NCI-H1930 (cell line): ENCODE data around the gene KRT13.
A peak's percentile ranks its signal among the peaks of the same experiment; 100 is the strongest.
"Not testable (repeated sequence)": the region's sequence is repeated elsewhere in the genome, so short reads cannot be mapped to it uniquely, and the experiment has no call there.

ENCODE experiments used
- DNase-seq, 2 experiments: peaks; one replicate each; lab custom pipeline; 2025; lab: John Stamatoyannopoulos, UW

KRT13 gene

DNA sequence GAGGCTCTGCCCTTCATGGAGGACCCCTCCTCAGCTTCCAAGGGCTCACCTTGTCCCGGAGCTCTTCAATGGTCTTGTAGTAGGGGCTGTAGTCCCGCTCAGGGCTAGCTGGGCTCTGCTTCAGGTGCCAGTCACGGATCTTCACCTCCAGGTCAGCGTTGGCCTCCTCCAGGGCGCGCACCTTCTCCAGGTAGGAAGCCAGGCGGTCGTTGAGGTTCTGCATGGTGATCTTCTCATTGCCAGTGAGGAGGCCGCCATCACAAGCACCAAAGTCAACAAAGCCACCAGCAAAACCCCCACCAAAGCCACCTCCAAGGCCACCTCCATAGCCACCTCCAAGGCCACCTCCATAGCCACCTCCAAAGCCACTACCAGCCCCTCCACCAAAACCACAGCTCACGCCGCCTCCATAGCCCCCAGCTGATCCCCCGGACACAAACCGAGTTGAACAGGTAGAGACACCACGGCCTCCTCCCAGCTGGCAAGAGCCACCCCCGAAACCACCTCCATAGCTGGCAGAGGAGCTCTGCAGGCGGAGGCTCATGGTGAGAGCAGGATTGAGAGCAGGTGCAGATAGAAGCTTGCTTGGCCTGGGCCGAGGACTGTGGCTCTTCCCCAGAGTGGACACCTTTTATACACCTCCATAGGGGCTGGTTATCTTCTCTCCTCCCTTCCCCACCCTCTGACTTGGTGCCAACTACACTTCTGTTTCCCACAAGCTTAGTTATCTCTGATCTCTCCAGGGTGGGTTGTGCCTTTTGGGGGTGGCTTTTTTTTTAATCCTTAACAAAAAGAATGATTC is at the start of gene KRT13:
Gene KRT13 (minus strand): TSS at position 606 of the 802 bp plus-strand sequence. CDS start 62 bp downstream, at position 544.
- no peak for DNase-seq

DNA sequence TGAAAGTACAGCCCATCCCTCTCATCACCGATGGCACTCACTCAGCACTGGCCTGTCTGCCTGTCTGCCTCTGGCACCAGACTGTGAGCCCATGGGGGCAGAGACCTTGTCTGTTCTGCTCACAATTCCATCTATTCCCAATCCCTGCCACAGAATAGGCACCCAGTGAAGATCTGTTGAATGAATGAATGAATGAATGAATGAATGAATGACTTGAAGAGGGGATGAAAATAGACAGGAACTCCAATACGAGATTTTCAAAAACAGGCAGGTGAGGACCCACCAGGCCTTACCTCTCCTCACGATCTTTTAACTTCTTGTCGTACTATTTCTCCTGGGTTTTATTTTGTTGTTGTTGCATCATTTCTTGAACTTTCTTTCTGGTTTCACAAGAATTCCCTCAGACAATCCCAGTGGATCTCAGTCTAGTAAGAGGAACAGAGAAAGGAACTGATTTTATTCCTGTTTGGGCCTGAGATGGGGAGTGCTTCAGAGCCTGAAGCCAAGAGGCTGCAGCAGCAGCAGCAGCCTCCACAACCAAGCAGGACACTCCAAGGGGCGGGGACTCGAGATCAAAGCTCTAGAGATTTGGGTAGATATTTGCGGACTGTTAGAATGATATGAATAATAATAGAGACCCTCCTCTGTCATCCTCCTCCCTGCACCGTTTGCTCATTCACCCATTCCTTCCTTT is 48.7 kb upstream of the KRT13 start:
- no peak for DNase-seq

DNA sequence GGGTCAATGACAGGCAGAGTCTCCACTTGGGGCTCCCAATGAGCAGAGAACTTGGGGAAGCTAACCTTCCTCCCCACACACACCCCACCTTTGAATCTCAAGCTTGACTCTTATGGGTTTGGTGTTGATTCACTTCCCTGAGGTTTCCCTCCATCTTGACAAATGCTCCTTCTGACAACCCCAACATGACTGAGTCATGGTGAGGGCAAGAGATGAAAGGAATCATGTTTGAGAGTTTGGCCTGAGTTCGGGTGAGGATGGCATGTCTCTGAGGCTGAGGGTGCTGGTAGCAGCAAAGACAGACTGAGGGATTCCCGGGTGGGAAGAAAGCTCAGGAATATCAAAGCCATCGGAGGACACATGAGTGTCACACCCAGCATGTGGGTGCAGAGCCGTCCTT is 47.8 kb upstream of the KRT13 start:
- no peak for DNase-seq

DNA sequence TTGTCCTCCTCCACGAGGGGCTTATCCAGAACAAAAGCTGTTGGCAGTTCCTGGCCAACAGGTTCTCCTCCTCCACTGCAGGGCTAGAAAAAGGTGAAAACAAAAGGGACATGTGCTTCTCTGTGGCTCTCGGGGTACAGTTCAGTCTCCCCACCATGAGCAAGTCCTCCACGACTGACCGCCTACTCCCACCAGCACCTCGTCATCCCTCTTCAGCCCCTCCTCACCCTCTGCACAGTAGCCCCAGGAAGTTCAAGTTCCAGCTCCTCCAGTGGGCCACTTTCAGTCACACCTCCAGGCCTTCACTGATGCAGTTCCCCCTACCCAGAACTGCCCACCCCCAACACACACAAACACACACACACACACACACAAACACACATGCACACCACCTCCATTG is 47.0 kb upstream of the KRT13 start:
- DNase-seq, result no peak

DNA sequence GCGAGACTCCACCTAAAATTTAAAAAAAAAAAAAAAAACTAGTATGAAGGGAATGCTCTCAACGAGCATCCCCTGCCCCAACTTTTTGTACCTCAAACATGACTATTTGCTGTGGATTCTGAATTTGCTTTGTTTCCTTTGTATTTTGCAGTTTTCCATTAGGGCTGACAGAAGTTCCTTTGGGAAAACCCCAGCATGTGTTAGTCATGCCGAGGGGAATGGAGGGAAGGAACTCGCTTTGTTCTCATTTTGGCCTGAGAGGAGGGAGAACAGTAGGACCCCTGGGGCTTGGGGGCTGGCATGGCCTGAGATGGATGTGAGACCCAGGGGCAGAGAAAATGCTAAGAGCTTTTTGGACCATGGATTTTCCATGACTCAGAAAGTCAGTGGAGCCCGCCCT is 46.0 kb upstream of the KRT13 start:
- DNase-seq, result no peak

DNA sequence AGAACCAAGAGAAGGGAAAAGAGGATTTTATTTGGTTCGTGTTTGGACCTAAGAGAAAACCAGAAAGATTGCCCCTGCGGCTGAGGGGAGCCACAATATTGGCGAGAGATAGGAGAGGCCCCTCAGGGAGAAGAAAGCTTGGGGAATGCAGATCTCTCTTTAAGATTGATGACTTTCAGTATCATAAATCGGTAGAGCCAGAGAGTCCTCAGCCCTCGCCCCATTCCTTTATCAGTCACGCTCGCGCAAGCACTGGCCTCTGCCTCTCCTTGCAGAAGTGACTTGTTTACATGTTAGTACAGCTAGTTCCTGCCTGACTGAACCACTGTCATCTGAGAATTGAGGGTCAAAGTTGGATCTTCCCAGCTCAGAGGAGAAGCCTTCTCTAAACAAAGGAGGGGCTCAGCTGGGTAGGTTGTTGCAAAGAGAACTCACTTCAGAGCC is 44.2 kb upstream of the KRT13 start:
- no peak for DNase-seq

DNA sequence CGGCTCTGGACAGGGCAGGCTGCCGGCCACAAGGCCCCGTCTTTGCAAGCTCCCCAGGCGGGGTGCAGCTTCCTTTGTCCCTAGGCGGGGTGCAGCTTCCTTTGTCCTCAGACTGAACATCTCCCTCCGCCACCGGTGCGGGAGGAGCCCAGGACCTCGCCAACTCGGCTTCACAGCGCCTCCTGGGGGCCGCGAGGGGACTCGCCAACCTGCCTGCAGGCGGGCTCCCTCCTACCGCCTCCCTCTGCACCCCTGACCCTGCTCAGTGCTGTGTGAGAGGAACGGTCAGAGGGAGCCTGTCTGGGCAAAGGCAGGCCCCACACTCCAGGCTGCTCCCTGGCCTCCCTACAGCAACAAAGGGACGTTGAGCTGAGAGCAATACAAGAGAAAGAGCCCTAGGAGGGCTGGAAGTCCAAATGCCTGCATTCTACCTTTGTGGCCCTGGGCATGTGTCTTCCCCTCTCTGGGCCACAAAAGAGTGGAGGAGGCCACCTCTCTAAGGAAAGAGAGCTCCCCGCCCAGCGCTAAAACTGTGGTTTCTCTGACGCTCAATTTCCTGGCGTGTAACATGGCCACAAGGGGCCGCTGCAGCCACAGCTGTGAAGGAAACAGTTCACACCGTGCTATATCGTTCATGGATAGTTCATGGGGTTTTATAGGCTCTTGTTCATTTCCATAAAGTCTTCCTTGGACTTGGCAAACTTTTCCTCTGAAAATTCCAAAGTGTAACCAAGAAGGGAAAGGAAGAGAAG is 43.6 kb upstream of the KRT13 start:
- DNase-seq, result peak; percentile 54 to 58

DNA sequence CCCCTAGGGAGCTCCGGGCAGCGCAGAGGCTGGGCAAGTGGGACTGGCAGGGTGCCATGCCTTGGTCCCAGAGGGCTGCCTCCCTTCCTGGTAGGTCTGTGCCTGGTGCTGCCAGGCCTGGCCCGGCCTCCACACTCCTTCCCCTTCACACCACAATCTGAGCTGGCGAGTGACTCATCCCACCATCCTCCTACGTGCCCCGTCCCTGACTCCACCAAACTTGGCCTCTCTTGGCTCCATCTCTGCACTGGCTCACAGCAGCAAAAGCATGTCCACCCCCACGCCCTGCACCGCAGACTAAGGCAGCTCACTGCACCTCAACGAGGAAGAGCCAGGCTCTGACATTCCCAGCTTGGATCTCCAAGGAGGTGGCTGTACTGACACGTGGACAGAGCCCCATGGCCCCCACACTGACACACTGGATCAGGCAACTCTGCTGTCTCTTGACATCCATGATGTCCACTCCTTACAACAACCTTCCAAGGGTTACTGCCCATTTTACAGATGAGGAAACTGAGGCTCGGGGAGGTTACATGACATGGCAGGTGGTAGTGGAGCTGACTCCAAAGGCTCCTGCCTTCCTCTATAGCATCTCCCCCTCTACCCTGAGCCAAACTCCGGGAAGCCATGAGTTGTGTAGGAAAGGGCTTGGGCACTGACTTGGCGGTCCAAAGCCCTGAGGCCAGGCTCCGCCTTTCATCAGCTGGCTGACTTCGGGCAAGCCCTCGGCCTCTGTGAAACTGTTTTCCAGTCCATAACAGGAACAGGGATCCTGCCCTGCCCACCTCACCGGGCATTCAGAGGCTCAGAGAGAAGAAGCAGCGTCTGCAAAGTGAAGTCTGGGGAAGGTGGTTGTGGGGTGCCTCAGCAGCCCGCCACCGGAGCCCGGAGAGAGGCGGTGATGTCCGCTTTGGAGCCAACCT is 42.8 kb upstream of the KRT13 start:
- DNase-seq, result no peak

DNA sequence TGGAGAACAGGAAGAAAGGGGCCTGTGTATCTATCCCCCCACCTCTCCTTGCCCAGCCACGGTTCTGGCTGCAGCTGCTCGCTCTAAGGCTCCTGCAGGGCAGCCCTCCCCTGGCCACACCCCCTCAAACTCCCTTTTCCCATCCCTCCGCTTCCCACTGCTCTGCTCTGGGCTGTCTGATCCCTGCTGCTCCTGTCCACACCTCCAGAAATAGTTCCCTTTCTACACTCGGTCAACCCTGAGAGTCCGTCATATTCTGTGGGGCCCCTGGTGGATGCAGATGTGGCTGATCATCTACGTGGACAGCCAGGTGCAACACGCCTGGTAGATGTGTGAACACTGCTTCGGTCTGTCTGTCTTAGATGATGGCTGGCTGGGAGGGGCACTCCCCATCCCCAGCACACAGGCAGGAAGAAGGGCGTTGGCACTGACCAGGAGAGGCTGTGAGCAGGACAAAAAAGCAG is 42.0 kb upstream of the KRT13 start:
- DNase-seq, result no peak

DNA sequence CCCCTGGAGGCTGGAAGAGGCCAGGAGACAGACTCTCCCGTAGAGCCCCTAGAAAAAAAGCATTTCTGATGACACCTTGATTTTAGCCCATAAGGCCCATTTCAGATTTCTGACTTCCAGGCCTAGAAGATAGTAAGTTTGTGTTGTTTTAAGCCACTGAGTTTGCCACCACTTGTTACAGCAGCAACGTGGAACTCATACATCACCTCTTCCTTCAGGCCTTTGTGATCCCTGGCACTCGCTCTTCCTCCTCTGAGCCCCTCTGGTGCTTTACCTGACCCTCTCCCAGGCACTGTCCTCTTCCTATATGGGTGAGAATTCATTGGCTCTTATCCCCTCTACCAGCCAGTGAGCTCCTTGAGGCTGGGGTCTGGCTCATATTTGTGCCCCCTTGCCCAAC is 41.4 kb upstream of the KRT13 start:
- DNase-seq, result no peak

DNA sequence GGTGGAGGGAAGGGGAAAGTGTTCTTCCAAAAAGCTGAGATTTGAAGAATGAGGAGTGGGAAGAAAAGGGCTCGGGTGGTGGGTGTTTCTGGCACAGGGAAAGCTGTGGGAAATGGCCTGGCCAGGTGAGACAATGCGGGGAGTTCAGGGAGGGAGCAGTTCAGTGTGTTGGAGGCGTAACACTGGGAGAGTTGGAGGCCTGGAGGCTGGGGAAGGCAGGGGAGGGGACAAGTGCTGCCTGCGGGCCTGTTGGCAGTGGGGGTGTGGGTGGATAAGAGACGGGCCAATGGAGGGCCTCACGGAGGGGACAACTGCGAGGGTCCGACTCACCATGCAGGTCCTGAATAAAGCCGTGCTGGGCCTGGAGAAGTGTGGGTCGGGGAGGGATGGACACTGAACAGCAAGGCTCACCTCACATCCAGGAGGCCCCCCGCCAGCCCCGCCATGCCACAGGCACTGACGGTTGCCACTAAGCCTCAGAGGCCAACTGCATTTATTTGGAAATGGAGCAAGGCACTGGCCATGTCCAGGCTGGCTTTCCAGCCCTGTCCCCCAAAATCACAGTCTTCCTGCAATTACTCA is 40.5 kb upstream of the KRT13 start:
- no peak for DNase-seq

DNA sequence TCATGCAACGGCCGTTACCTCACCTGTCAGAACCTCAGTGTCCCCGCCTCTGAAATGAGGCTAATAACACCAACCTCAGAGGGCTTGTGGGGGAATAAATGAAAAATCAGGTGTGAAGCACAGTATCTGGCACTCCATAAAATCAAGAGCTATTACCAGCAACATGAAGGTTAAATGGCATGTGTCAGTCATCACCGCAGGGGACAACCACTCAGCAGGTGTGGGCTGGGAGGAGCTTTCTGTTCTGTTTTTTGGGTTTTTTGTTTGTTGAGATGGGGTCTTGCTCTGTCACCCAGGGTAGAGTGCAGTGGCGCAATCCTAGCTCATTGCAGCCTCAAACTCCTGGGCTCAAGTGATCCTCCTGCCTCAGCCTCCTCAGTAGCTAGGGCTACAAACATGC is 39.5 kb upstream of the KRT13 start:
- DNase-seq, result no peak

DNA sequence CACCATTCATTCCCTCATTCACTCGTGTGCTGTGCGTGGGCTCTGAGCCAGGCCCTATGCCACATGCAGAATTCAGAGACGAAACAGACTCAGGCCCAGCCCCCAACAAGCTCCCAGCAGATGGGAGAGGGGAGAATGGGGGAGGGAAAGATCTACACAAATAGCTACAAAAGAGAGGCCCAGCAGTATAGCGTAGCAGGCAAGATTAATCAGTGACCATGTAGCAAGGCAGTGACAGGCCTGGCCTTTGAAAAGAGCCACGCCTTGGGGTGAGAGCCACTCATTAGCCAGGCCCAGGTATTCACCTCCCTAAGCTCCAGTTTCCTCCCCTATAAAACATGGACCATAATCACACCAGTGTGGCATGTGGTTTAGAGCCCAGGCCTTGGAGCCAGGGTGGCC is 39.1 kb upstream of the KRT13 start:
- DNase-seq, result no peak

DNA sequence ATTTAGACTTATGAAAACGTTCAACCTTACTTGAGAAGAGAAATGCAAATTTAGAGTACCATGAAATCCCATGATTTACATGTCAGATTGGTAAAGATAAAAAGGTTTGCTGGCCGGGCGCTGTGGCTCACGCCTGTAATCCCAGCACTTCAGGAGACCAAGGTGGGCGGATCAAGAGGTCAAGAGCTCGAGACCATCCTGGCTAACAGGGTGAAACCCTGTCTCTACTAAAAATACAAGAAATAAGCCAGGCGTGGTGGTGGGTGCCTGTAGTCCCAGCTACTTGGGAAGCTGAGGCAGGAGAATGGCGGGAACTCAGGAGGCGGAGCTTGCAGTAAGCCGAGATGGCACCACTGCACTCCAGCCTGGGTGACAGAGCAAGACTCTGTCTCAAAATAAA is 37.4 kb upstream of the KRT13 start:
- DNase-seq, result not testable (repeated sequence)

DNA sequence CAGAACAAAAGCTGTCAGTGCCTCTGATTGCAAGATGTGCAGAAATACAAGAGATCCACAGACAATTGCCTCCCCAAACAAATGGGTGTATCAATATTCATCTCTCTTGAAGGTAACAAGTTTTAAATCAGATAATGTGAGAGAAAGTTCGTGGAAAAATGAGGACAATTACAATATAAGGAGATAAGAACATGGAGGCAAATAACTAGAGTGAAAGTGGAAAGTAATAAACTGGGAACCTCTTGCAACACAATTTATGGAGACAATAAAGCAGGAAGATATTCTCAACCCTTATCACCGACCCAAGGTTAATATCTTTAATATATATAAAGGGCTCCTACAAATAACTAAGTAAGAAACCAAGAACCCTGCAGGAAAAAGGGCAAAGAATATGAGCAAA is 36.9 kb upstream of the KRT13 start:
- DNase-seq, result no peak

DNA sequence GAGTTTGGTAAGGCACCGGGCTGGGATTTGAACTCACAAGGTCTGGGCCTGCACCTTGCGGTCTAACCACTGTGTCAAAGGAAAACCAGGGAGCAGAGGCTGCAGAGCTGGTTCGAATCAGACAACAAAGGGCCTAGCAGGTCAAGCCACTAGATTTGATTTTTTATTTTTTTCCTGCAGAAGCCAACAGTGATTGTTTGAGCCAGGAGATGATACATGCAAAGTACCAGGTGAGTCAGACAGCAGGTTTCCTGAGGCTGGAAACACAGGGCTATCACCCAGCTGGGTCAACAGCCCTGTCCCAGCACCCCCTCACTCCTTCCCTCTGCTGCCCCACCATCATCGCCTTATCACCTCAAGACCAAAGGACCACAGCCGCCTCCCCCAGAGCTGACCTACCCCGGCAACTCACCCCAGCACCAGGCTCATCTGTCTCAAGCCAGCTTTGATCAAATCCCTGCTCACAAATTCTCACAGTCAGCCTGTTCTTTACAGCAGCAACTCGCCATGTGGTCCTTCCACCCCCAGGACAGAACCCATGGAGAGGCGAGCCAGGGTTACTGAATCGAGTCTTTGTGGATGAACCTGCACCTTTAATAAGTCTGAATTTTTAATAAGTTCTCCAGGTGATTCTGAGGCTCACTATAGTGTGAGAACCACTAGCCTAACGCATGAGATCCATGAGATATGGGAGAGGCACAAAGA is 35.7 kb upstream of the KRT13 start:
- DNase-seq, result no peak

DNA sequence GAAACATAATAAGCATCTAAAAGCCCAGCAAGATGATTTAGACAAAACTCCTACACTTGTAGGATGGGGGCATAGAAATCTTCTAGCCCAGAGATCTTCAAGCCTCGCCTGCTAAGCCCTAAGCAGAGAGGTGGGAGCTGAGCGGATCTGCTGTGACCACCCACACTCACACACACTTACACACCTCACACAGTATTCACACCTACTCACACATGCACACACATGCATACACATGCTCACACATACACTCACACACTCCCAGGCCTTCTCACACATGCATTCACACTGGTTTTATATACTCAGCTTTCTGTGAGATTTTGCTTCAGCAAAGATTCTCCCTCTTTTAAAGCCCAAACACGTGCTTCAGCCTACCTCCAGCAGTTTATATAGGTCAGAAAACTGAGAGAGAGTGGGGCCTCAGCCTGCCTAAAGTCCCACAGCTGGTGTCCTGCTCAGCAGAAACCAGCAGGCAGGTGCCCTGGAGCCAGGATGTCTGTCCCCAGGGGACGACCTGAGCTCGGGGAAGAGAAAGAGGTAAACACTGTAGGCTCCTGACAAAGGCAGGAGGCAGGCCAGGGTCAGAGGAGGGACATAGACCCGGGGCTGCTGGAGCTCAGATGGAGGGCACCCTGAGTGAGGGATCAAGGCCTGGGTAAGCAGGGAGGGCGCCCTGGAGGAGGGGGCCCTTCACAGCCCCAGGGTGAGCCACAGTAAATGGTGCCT is 34.7 kb upstream of the KRT13 start:
- DNase-seq, result no peak

DNA sequence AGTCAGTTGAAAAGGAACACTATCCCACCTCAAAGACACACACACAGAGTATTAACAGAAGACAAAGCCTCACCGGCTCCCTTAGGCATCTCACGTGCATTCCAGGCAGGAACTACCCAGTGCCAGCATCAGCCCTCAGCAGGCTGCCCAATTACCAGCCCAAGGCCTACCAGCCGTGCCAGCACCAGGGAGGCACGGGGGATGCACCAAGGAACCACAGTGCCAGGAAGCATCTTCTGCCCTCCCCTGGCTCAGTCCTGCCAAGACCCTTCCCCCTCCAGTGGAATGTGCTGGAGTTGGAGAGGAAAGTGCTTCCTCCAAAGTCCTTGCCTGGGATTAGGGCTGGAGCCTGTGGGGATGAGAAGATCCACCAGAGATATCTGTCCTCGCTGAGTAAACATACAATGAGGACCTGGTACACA is 33.7 kb upstream of the KRT13 start:
- no peak for DNase-seq

DNA sequence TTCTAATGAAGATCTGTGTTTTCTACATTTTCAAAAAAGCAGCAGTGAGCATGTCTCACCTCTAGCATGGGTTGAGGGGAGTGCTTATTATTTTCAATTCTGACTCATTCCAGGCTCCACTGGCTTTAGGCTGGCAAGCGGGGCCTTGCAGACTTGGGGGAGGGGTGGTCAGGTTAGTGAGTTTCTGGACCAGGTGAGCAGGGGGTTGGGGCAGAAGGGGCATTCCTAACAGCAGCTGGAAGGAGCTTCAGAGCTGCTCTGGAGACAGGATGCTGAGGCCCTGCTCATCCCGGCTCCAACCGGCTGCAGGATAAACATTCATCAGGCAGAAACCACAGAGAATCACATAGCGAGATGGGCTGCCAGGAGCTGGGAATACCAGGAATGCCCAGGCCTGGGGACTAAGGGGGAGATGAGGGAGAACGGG is 33.2 kb upstream of the KRT13 start:
- no peak for DNase-seq

DNA sequence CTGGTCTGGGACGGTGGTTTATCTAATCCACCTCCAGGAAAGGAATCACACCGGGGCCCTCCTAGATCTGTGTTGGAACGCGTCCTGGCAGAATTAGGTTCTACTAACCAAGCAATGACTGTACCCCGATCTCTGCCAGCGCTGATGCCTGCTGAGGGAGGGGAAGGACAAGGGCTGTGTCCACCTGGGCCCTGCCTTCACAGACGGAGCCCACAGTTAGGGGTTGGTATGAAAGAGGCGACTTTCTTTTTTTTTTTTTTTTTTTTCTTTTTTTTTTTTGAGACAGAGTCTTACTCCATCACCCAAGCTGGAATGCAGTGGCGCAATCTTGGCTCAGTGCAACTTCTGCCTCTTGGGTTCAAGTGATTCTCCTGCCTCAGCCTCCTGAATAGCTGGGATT is 32.6 kb upstream of the KRT13 start:
- no peak for DNase-seq
